Endothelial cell of umbilical vein (primary cell): Measurements from ENCODE around the gene MOB3C. TPM values are rescaled to one million over a fixed set of nuclear protein-coding genes. Genes with fewer than 3 reads are reported as not detected.

Experiments used
- BruUV-seq: library from RNA; stranded (reverse); fragments of 400-500 nt; replicated peaks from 2 replicates; lab custom pipeline; 2021; lab: Mats Ljungman, UMichigan
- CTCF ChIA-PET: fragments of 300-600, 350-600 bp; sonication (Branson Sonifier 250); formaldehyde crosslinking; loops from one replicate; lab custom pipeline; 2021; ENCODE audit warnings: antibody characterized with exemption, inconsistent platforms; lab: Charles Lee
- POLR2A ChIA-PET: fragments of 300-600, 350-600 bp; sonication (Branson Sonifier 250); formaldehyde crosslinking; loops from one replicate; lab custom pipeline; 2021; ENCODE audit warnings: antibody characterized with exemption, inconsistent platforms; lab: Charles Lee
- DNase-seq: peaks from one replicate; pipeline ENCODE4 v3.0.0-alpha.2; 2011; ENCODE audit warnings: low read depth, low spot score
- FAIRE-seq: peaks from 2 replicates; lab custom pipeline; 2011; peaks lifted over from hg19 to GRCh38; lab: Jason Lieb, UNC
- H2AFZ ChIP-seq: 2 replicates; pipeline ENCODE4 v1.6.0; 2012; ENCODE audit warnings: low read depth, low read length, control low read depth, inconsistent platforms
- H3K27ac ChIP-seq: 2 replicates; pipeline ENCODE4 v1.5.1; 2011; ENCODE audit warnings: low read depth, mild to moderate bottlenecking, control low read depth, low read length, moderate library complexity; ENCODE audit not compliant: insufficient read depth
- H3K27me3 ChIP-seq, 2 experiments: 2 replicates each; pipeline versions ENCODE4 v1.6.0 to v1.6.1; 2011; ENCODE audit warnings: low read length in 2 of 2, mixed read lengths in 1 of 2; ENCODE audit not compliant: control insufficient read depth in 2 of 2, insufficient read depth in 2 of 2
- H3K36me3 ChIP-seq, 2 experiments: 2 replicates in 1 of 2; 3 replicates in 1 of 2; pipeline ENCODE4 v1.5.1; 2011; ENCODE audit warnings: low read length in 2 of 2, mild to moderate bottlenecking in 1 of 2, moderate library complexity in 1 of 2; ENCODE audit not compliant: control insufficient read depth in 2 of 2, insufficient read depth in 2 of 2; ENCODE audit errors: extremely low read depth in 1 of 2
- H3K4me1 ChIP-seq: 3 replicates; pipeline ENCODE4 v1.5.1; 2011; ENCODE audit warnings: mild to moderate bottlenecking, low read length; ENCODE audit not compliant: control insufficient read depth, insufficient read depth; ENCODE audit errors: extremely low read depth
- H3K4me2 ChIP-seq: 2 replicates; pipeline ENCODE4 v1.6.1; 2011; ENCODE audit warnings: low read length, control low read depth, mixed read lengths; ENCODE audit not compliant: insufficient read depth
- H3K4me3 ChIP-seq, 3 experiments: fragments of 200-600 bp in 1 of 3; sonication (generic), shearing (Covaris generic) in 1 of 3; replicated peaks in 1 of 3; 2 replicates each; pipeline ENCODE4 v1.5.1; 2011 to 2016; ENCODE audit warnings: control low read depth in 3 of 3, low read length in 3 of 3, mild to moderate bottlenecking in 2 of 3, inconsistent platforms in 1 of 3, low read depth in 1 of 3, moderate library complexity in 1 of 3; ENCODE audit not compliant: insufficient read depth in 1 of 3
- H3K79me2 ChIP-seq: 2 replicates; pipeline ENCODE4 v1.6.0; 2012; ENCODE audit warnings: low read length, inconsistent platforms; ENCODE audit not compliant: control insufficient read depth, insufficient read depth
- H3K9ac ChIP-seq: replicated peaks from 2 replicates; pipeline ENCODE3; 2011; ENCODE audit warnings: low read length, control low read depth; ENCODE audit not compliant: insufficient read depth; ENCODE audit errors: extremely low read depth
- H3K9me1 ChIP-seq: replicated peaks from 3 replicates; pipeline ENCODE4 v1.6.0; 2011; ENCODE audit warnings: mild to moderate bottlenecking, low read length; ENCODE audit not compliant: control insufficient read depth, insufficient read depth; ENCODE audit errors: extremely low read depth
- H3K9me3 ChIP-seq: replicated peaks from 2 replicates; pipeline ENCODE4 v1.5.1; 2012; ENCODE audit warnings: low read length, inconsistent platforms; ENCODE audit not compliant: control insufficient read depth, insufficient read depth
- H4K20me1 ChIP-seq: replicated peaks from 2 replicates; pipeline ENCODE3; 2011; ENCODE audit warnings: mild to moderate bottlenecking, low read length; ENCODE audit not compliant: control insufficient read depth, insufficient read depth; ENCODE audit errors: extremely low read depth
- CTCF ChIP-seq, 2 donors: IDR thresholded peaks; 1 replicate in 1 of 2; 2 replicates in 1 of 2; pipeline ENCODE4 v1.5.1; 2011; ENCODE audit warnings: low read length in 2 of 2, mild to moderate bottlenecking in 2 of 2, moderate library complexity in 2 of 2, control low read depth in 1 of 2, inconsistent platforms in 1 of 2, low read depth in 1 of 2; ENCODE audit not compliant: insufficient read depth in 1 of 2; ENCODE audit errors: extremely low read depth in 1 of 2
- EZH2 ChIP-seq: IDR thresholded peaks from 2 replicates; pipeline ENCODE4 v1.6.1; 2012; ENCODE audit warnings: borderline replicate concordance, low read depth, mild to moderate bottlenecking, moderate library complexity, low read length, inconsistent platforms; ENCODE audit not compliant: severe bottlenecking
- FOS ChIP-seq: IDR thresholded peaks from 2 replicates; pipeline ENCODE4 v1.6.1; 2011; ENCODE audit warnings: mild to moderate bottlenecking, low read length, moderate library complexity, borderline replicate concordance; ENCODE audit not compliant: insufficient read depth
- GATA2 ChIP-seq: IDR thresholded peaks from 2 replicates; pipeline ENCODE4 v1.7.0; 2011; ENCODE audit warnings: low read depth, mild to moderate bottlenecking, moderate library complexity, mixed read lengths, low read length; ENCODE audit not compliant: insufficient read length, insufficient read depth
- JUN ChIP-seq: IDR thresholded peaks from 2 replicates; pipeline ENCODE4 v1.6.1; 2011; ENCODE audit warnings: borderline replicate concordance, low read depth; ENCODE audit not compliant: insufficient read length, insufficient read depth
- MAX ChIP-seq: IDR thresholded peaks from 2 replicates; pipeline ENCODE4 v1.6.1; 2011; ENCODE audit not compliant: insufficient read depth, insufficient read length
- MYC ChIP-seq: IDR thresholded peaks from one replicate; pipeline ENCODE4 v1.6.1; 2011; ENCODE audit warnings: mild to moderate bottlenecking, low read depth, low read length
- POLR2A ChIP-seq: IDR thresholded peaks from 2 replicates; pipeline ENCODE4 v1.6.1; 2012; ENCODE audit warnings: low read depth, mild to moderate bottlenecking, control low read depth, low read length
- POLR2AphosphoS5 ChIP-seq: IDR thresholded peaks from 2 replicates; pipeline ENCODE4 v1.6.1; 2012; ENCODE audit warnings: low read depth, mild to moderate bottlenecking, control low read depth, low read length, moderate library complexity; ENCODE audit not compliant: insufficient read depth
- dilution Hi-C: fragments of 300-500 bp; cut with MboI; formaldehyde crosslinking; loops from one replicate; pipeline ENCODE4 v1.15.0; 2019; ENCODE audit warnings: low sequenced_read_pairs; ENCODE audit not compliant: extremely low pct_ligation_motif_present
- intact Hi-C: fragments of 100-400 bp; cut with micrococcal nuclease; formaldehyde crosslinking; loops from one replicate; pipeline ENCODE4 v1.10.0; 2022
- polyA plus RNA-seq, 4 experiments: library from polyadenylated mRNA; depleted of rRNA in 3 of 4; stranded (reverse) in 3 of 4; unstranded in 1 of 4; fragments of >200 nt; gene quantifications; 2 replicates each; pipeline versions ENCODE4 v1.2.1 to v1.2.3, GENCODE V29; 2011 to 2012; ENCODE audit warnings: missing spikeins in 1 of 4
- total RNA-seq: library from RNA; stranded (reverse); gene quantifications from 2 replicates; pipeline ENCODE4 v1.2.3, GENCODE V29; 2021

The MOB3C gene
- total and polyA plus RNA-seq, 2 donors (not counting 3 experiments of a cell fraction or from before 2014, with no cell fraction given): 6.1 to 8.4 TPM

- DNase-seq (no peak), FAIRE-seq (no peak)
- Histone ChIP-seq H3K4me2 (no peak overlapping the region), H3K79me2 (no peaks in the 10 kb centered on the region), H4K20me1 (no peaks in the 10 kb centered on the region), H3K9me3 (no peaks in the 10 kb centered on the region), H3K9ac (no peak overlapping the region), H3K4me1 (no peaks in the 10 kb centered on the region), H3K9me1 (no peaks in the 10 kb centered on the region), H3K4me3 (no peak overlapping the region), H3K27me3 (no peaks in the 10 kb centered on the region), H3K36me3 (peaks cover 4 to 13% of the 10 kb centered on the region in 2 experiments), H2AFZ (no peak overlapping the region), H3K27ac (no peak overlapping the region)
- dilution Hi-C loops: no loop called here
- POLR2A ChIA-PET: no interaction called here
- CTCF ChIA-PET: no interaction called here
- no TSS peak for BruUV-seq
- intact Hi-C loops: no loop called here
- TF ChIP-seq POLR2AphosphoS5 (no peak), CTCF (IDR thresholded peaks at IDR 0.05; ENCODE audit: extremely low read depth in 1 of 2, insufficient read depth in 1 of 2, low read depth in 1 of 2, low read length in 2 of 2) (no peak), MYC (no peak), EZH2 (no peak), FOS (no peak), POLR2A (no peak), JUN (no peak), GATA2 (no peak), MAX (no peak)
Observed at GRCh38 chr1:46594063-46594462, 22.5 kb downstream of the MOB3C start.
